SU-DHL-6 (cell line): ENCODE data around the gene C7orf57.
"Not testable (repeated sequence)": the region's sequence is repeated elsewhere in the genome, so short reads cannot be mapped to it uniquely, and the experiment has no call there.

Experiments used
- H2AFZ ChIP-seq: fragments of 200-600 bp; sonication (generic); 2 replicates; pipeline ENCODE4 v1.6.1; 2014; ENCODE audit warnings: low read depth, mild to moderate bottlenecking, moderate library complexity, mixed read lengths, antibody characterized with exemption, low read length; ENCODE audit not compliant: severe bottlenecking
- H3F3A ChIP-seq: fragments of 200-600 bp; shearing (Covaris generic); 2 replicates; pipeline ENCODE4 v1.6.0; 2016; ENCODE audit warnings: antibody characterized with exemption, mild to moderate bottlenecking; ENCODE audit not compliant: insufficient read depth
- H3K27ac ChIP-seq: fragments of 200-600 bp; sonication (generic); 2 replicates; pipeline ENCODE4 v1.5.1; 2016; ENCODE audit warnings: low read depth, mild to moderate bottlenecking, low read length, moderate library complexity, mixed read lengths
- H3K27me3 ChIP-seq: fragments of 200-600 bp; sonication (generic), shearing (Covaris generic); 2 replicates; pipeline ENCODE4 v1.6.0; 2014; ENCODE audit warnings: mild to moderate bottlenecking, low read length
- H3K36me3 ChIP-seq: fragments of 200-600 bp; sonication (generic); 2 replicates; pipeline ENCODE4 v1.6.1; 2014; ENCODE audit warnings: mild to moderate bottlenecking, low read length, mixed read lengths
- H3K4me2 ChIP-seq: fragments of 300-600, 200-600 bp; shearing (Covaris generic), sonication (generic); 2 replicates; pipeline ENCODE4 v1.6.0; 2014; ENCODE audit warnings: low read length, low read depth, mild to moderate bottlenecking; ENCODE audit not compliant: poor library complexity, severe bottlenecking
- H3K4me3 ChIP-seq: fragments of 200-600 bp; sonication (generic); 2 replicates; pipeline ENCODE4 v1.5.1; 2014; ENCODE audit warnings: antibody characterized with exemption, low read length, mild to moderate bottlenecking, mixed read lengths; ENCODE audit not compliant: insufficient read depth, poor library complexity, severe bottlenecking
- H3K79me2 ChIP-seq: fragments of 200-600 bp; sonication (generic); 2 replicates; pipeline ENCODE4 v1.6.1; 2014; ENCODE audit warnings: mild to moderate bottlenecking, low read length, moderate library complexity; ENCODE audit not compliant: insufficient read depth
- H3K9ac ChIP-seq: fragments of 200-600 bp; sonication (generic); 2 replicates; pipeline ENCODE4 v1.7.0; 2014; ENCODE audit warnings: mild to moderate bottlenecking, low read length
- H3K9me2 ChIP-seq: fragments of 200-600 bp; sonication (generic); replicated peaks from 2 replicates; pipeline ENCODE4 v1.6.1; 2014; ENCODE audit warnings: low read length; ENCODE audit not compliant: insufficient read depth
- H3K9me3 ChIP-seq: fragments of 200-600 bp; sonication (generic); 2 replicates; pipeline ENCODE4 v1.6.1; 2014; ENCODE audit warnings: low read length, mixed read lengths; ENCODE audit not compliant: insufficient read depth
- H4K20me1 ChIP-seq: fragments of 200-600 bp; sonication (generic); 2 replicates; pipeline ENCODE4 v1.6.1; 2014; ENCODE audit warnings: low read depth, mild to moderate bottlenecking, antibody characterized with exemption, low read length, moderate library complexity, mixed read lengths
- CTCF ChIP-seq: fragments of 200-600 bp; sonication (generic); IDR thresholded peaks from one replicate; pipeline ENCODE4 v1.5.1; 2017; ENCODE audit warnings: antibody characterized with exemption, mild to moderate bottlenecking, low read length, moderate library complexity; ENCODE audit not compliant: insufficient read depth, poor library complexity, severe bottlenecking
- EZH2phosphoT487 ChIP-seq: fragments of 200-600 bp; sonication (generic), shearing (Covaris generic); conservative IDR thresholded peaks from 2 replicates; pipeline ENCODE4 v1.6.1; 2018; ENCODE audit warnings: mild to moderate bottlenecking, antibody characterized with exemption, low read length, moderate library complexity, mixed read lengths

The C7orf57 gene

GRCh38 chr7:48078470-48078869 is 43.1 kb downstream of the C7orf57 start:
- H3K9me3 ChIP-seq: no peaks in the 10 kb centered on the region
- H3K27ac ChIP-seq: no peak overlapping the region
- no peak overlapping the region for H3K9ac ChIP-seq
- no peaks in the 10 kb centered on the region for H4K20me1 ChIP-seq
- H3K79me2 ChIP-seq: no peaks in the 10 kb centered on the region
- no peaks in the 10 kb centered on the region for H3K27me3 ChIP-seq
- H3K9me2 ChIP-seq: no peaks in the 10 kb centered on the region
- no peak overlapping the region for H2AFZ ChIP-seq
- H3K4me3 ChIP-seq: no peak overlapping the region
- no peaks in the 10 kb centered on the region for H3F3A ChIP-seq
- no peak overlapping the region for H3K4me2 ChIP-seq
- TF ChIP-seq CTCF (no peak), EZH2phosphoT487 (no peak)
- H3K36me3 ChIP-seq: no peaks in the 10 kb centered on the region

GRCh38 chr7:48082378-48082777 is 47.0 kb downstream of the C7orf57 start:
- H3K36me3 ChIP-seq, H3K79me2 ChIP-seq, H3K9me3 ChIP-seq, H3K9me2 ChIP-seq, H2AFZ ChIP-seq, H3K27me3 ChIP-seq, H3K27ac ChIP-seq, H3F3A ChIP-seq, H3K4me2 ChIP-seq, H3K4me3 ChIP-seq, H4K20me1 ChIP-seq, H3K9ac ChIP-seq: not testable (repeated sequence)

GRCh38 chr7:48083114-48083830 is 47.9 kb downstream of the C7orf57 start:
- Histone ChIP-seq H4K20me1 (no peaks in the 10 kb centered on the region), H3K9me3 (no peaks in the 10 kb centered on the region), H3K27ac (no peak overlapping the region), H3K9ac (no peak overlapping the region), H3K9me2 (no peaks in the 10 kb centered on the region), H2AFZ (no peak overlapping the region), H3F3A (peaks cover 5% of the 10 kb centered on the region; the same call in 1 of the 2 replicates), H3K36me3 (no peaks in the 10 kb centered on the region), H3K4me3 (no peak overlapping the region), H3K27me3 (no peaks in the 10 kb centered on the region), H3K79me2 (no peaks in the 10 kb centered on the region), H3K4me2 (no peak overlapping the region)
- no peak for TF ChIP-seq CTCF
- TF ChIP-seq EZH2phosphoT487: no peak

GRCh38 chr7:48084727-48085432 is 49.5 kb downstream of the C7orf57 start:
- H3K4me2 ChIP-seq: peak overlapping the region; percentile 44
- peak overlapping the region; percentile 28; the same call in 1 of the 2 replicates for H3K9ac ChIP-seq

More at GRCh38 chr7:48084727-48085432, 49.5 kb downstream of the C7orf57 start:
- no peaks in the 10 kb centered on the region for H3K27me3 ChIP-seq
- no peaks in the 10 kb centered on the region for H4K20me1 ChIP-seq
- H3K27ac ChIP-seq: peak overlapping the region; percentile 52
- H3K9me3 ChIP-seq: no peaks in the 10 kb centered on the region
- peak overlapping the region; percentile 67 for H2AFZ ChIP-seq
- no peaks in the 10 kb centered on the region for H3K79me2 ChIP-seq
- H3K9me2 ChIP-seq: no peaks in the 10 kb centered on the region
- TF ChIP-seq CTCF (no peak), EZH2phosphoT487 (no peak)
- no peak overlapping the region for H3K4me3 ChIP-seq
- no peaks in the 10 kb centered on the region for H3K36me3 ChIP-seq
- H3F3A ChIP-seq: peaks cover 5% of the 10 kb centered on the region; the same call in 1 of the 2 replicates
